ENCODE measurements around the gene CLDN1. TPM values are rescaled to one million over a fixed set of nuclear protein-coding genes. Genes with fewer than 3 reads are reported as not detected.

The CLDN1 gene
- total RNA-seq, 1 donor from 2014 or later = 38.2 TPM

- DNase-seq (ENCODE audit: low spot score) = no peak
These were observed 11.7 kb upstream of the CLDN1 start for GRCh38 chr3:190333961-190334360.

GRCh38 chr3:190330936-190331734 lies 8.9 kb upstream of the CLDN1 start:
- DNase-seq (ENCODE audit: low spot score) = no peak

GRCh38 chr3:190326930-190327329 lies 4.7 kb upstream of the CLDN1 start:
- peak; percentile 54 for DNase-seq (ENCODE audit: low spot score)

GRCh38 chr3:190326361-190326760 lies 4.1 kb upstream of the CLDN1 start:
- no peak for DNase-seq (ENCODE audit: low spot score)

GRCh38 chr3:190325923-190326322 lies 3.7 kb upstream of the CLDN1 start:
- DNase-seq (ENCODE audit: low spot score) = no peak

- no peak for DNase-seq (ENCODE audit: low spot score)
These were observed 990 bp upstream of the CLDN1 start for GRCh38 chr3:190323246-190323626.

GRCh38 chr3:190322604-190323245 lies 479 bp upstream of the CLDN1 start:
- DNase-seq (ENCODE audit: low spot score) = peak; percentile 34

GRCh38 chr3:190320594-190321362 lies 1.5 kb downstream of the CLDN1 start:
- no peak for DNase-seq (ENCODE audit: low spot score)

GRCh38 chr3:190319660-190320059 lies 2.6 kb downstream of the CLDN1 start:
- DNase-seq (ENCODE audit: low spot score) = no peak

- DNase-seq (ENCODE audit: low spot score) = no peak
These were observed 3.6 kb downstream of the CLDN1 start for GRCh38 chr3:190318666-190319065.

- no peak for DNase-seq (ENCODE audit: low spot score)
These were observed 7.5 kb downstream of the CLDN1 start for GRCh38 chr3:190314741-190315140.

- DNase-seq (ENCODE audit: low spot score) = no peak
These were observed 12.8 kb downstream of the CLDN1 start for GRCh38 chr3:190309414-190309813.

- DNase-seq (ENCODE audit: low spot score) = no peak
These were observed 14.1 kb downstream of the CLDN1 start for GRCh38 chr3:190308154-190308553.

GRCh38 chr3:190307164-190307545 lies 15.1 kb downstream of the CLDN1 start:
- DNase-seq (ENCODE audit: low spot score) = no peak

- DNase-seq (ENCODE audit: low spot score) = no peak
These were observed 15.6 kb downstream of the CLDN1 start for GRCh38 chr3:190306513-190307163.

GRCh38 chr3:190306026-190306425 lies 16.2 kb downstream of the CLDN1 start:
- DNase-seq (ENCODE audit: low spot score) = no peak

- DNase-seq (ENCODE audit: low spot score) = no peak
These were observed 16.8 kb downstream of the CLDN1 start for GRCh38 chr3:190305406-190305805.

- DNase-seq (ENCODE audit: low spot score) = no peak
These were observed 18.4 kb downstream of the CLDN1 start for GRCh38 chr3:190303884-190304283.

- DNase-seq (ENCODE audit: low spot score) = no peak
These were observed 19.9 kb downstream of the CLDN1 start for GRCh38 chr3:190302212-190302867.

GRCh38 chr3:190301591-190301990 lies 20.7 kb downstream of the CLDN1 start:
- DNase-seq (ENCODE audit: low spot score) = no peak

- no peak for DNase-seq (ENCODE audit: low spot score)
These were observed 22.3 kb downstream of the CLDN1 start for GRCh38 chr3:190299969-190300368.

GRCh38 chr3:190294030-190294429 lies 28.2 kb downstream of the CLDN1 start:
- no peak for DNase-seq (ENCODE audit: low spot score)

All from mucosa of gallbladder (tissue), 1 donor.